Measurements from ENCODE around the gene PLCXD3.

DNA sequence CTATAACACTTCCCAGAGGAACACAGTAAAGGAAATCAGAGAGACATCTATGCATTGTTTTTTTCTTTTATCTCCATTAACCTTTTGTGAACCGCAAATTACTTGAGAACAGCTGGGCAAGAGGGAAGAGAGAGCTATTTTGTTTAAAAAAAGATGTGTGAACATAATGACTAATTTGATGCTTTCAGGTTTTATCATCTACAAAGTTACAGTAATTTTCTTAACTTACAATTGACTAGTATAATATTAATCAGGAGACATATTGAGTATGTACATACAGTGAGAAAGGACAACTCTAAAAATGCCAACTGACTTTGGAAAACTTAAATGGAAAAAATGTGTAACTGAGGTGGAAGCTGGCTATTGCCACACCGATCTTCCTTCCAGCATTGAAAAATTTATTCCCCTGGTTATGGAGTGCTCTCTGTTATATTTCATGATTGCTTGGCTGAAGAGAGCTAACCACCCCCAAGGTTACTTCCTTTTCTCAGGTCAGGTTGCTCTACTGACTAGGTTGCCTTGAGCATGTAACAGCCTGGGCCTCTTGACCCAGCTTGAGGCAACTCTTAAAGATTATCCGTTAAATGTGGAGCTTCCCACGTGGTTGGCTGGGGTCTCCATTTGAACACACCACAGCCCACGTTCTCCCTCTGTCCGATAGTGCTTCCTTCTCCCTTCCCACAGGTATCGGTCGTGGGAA lies 234.4 kb downstream of the PLCXD3 start:
- no peak for TF ChIP-seq EP300 (IDR thresholded peaks at IDR 0.05; ENCODE audit: borderline replicate concordance)
- no peak for TF ChIP-seq EGR1 (IDR thresholded peaks at IDR 0.05)
- no peak for TF ChIP-seq RAD21 (IDR thresholded peaks at IDR 0.05; ENCODE audit: low read depth)
- no peak for TF ChIP-seq CREB1 (IDR thresholded peaks at IDR 0.05; ENCODE audit: low read depth)
- TF ChIP-seq, protein P1, sequence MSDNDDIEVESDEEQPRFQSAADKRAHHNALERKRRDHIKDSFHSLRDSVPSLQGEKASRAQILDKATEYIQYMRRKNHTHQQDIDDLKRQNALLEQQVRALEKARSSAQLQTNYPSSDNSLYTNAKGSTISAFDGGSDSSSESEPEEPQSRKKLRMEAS (IDR thresholded peaks at IDR 0.05): no peak
- TF ChIP-seq YY1 (IDR thresholded peaks at IDR 0.05; ENCODE audit: low read depth): no peak
- TF ChIP-seq, protein P2, sequence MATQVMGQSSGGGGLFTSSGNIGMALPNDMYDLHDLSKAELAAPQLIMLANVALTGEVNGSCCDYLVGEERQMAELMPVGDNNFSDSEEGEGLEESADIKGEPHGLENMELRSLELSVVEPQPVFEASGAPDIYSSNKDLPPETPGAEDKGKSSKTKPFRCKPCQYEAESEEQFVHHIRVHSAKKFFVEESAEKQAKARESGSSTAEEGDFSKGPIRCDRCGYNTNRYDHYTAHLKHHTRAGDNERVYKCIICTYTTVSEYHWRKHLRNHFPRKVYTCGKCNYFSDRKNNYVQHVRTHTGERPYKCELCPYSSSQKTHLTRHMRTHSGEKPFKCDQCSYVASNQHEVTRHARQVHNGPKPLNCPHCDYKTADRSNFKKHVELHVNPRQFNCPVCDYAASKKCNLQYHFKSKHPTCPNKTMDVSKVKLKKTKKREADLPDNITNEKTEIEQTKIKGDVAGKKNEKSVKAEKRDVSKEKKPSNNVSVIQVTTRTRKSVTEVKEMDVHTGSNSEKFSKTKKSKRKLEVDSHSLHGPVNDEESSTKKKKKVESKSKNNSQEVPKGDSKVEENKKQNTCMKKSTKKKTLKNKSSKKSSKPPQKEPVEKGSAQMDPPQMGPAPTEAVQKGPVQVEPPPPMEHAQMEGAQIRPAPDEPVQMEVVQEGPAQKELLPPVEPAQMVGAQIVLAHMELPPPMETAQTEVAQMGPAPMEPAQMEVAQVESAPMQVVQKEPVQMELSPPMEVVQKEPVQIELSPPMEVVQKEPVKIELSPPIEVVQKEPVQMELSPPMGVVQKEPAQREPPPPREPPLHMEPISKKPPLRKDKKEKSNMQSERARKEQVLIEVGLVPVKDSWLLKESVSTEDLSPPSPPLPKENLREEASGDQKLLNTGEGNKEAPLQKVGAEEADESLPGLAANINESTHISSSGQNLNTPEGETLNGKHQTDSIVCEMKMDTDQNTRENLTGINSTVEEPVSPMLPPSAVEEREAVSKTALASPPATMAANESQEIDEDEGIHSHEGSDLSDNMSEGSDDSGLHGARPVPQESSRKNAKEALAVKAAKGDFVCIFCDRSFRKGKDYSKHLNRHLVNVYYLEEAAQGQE (IDR thresholded peaks at IDR 0.05; ENCODE audit: low read depth): no peak
- no peak for TF ChIP-seq NFIC (IDR thresholded peaks at IDR 0.05)
- no peak for TF ChIP-seq TAF1 (IDR thresholded peaks at IDR 0.05; ENCODE audit: low read depth)
- no peak for TF ChIP-seq ZBTB7A (IDR thresholded peaks at IDR 0.05; ENCODE audit: low read depth)
